Activated CD4-positive, alpha-beta memory T cell treated with anti-CD3 and anti-CD28 coated beads, Interleukin-2, amount 10 ng/mL, durations not matched to agents 7 days and 5 days (primary cell): ENCODE data around the gene USP21. TPM values are rescaled to one million over a fixed set of nuclear protein-coding genes. Genes with fewer than 3 reads are reported as not detected.

ENCODE experiments used
- CTCF ChIA-PET: fragments of 350-600 bp; sonication (Branson Sonifier 250); formaldehyde crosslinking; loops from one replicate; lab custom pipeline; 2021; ENCODE audit warnings: antibody characterized with exemption, inconsistent platforms; lab: Charles Lee
- POLR2A ChIA-PET: fragments of 350-600 bp; sonication (Branson Sonifier 250); formaldehyde crosslinking; loops from one replicate; lab custom pipeline; 2021; ENCODE audit warnings: antibody characterized with exemption; lab: Charles Lee
- DNase-seq: peaks from one replicate; pipeline ENCODE4 v3.0.0-alpha.2; 2020
- H3K27ac Mint-ChIP-seq: one replicate; pipeline ENCODE4 v1.8.0; 2021; ENCODE audit warnings: mild to moderate bottlenecking, mixed read lengths
- H3K27me3 Mint-ChIP-seq: one replicate; pipeline ENCODE4 v1.8.0; 2021; ENCODE audit warnings: mixed read lengths
- H3K36me3 Mint-ChIP-seq: one replicate; pipeline ENCODE4 v1.8.0; 2021; ENCODE audit warnings: low read depth, mixed read lengths
- H3K4me1 Mint-ChIP-seq: one replicate; pipeline ENCODE4 v1.8.0; 2021; ENCODE audit warnings: mixed read lengths
- H3K4me3 Mint-ChIP-seq: one replicate; pipeline ENCODE4 v1.8.0; 2021; ENCODE audit warnings: mild to moderate bottlenecking, mixed read lengths
- H3K9me3 Mint-ChIP-seq: one replicate; pipeline ENCODE4 v1.8.0; 2021; ENCODE audit warnings: mixed read lengths
- total RNA-seq, 2 experiments: library from RNA; stranded (reverse); gene quantifications; one replicate each; pipeline ENCODE4 v1.2.3, GENCODE V29; 2021

USP21 gene
- total RNA-seq, 2 experiments from 2014 or later: 32.5 to 34.8 TPM

DNA sequence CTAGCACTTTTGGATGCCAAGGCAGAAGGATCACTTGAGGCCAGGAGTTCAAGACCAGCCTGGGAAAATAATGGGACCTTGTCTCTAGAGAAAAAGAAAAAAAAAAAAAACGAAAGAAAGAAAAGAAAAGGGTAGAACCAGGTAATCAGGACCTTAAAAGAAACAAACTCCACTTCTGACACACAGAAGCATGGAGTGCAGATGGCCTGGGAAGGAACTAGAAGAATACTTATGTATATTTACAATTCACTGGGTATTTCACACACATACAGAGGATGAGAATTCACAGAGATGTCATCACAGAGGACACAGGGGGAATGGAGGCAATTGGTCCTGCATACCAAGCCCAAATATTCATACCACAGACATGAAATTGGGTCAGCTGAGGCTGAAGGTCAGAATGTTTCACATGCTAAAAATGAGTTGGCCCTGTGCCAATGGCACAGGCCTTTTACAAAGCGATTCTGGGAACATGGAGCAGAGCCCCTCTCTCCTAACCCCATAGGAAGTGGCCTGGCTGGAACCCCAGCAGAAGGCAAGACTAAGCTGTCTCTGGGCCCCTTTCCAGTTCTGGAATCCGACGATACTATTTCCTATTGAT, 13.6 kb downstream of the USP21 start:
- Mint-ChIP-seq H3K9me3 (no peaks in the 10 kb centered on the region), H3K4me1 (peaks cover 53% of the 10 kb centered on the region), H3K27ac (peak overlapping the region; percentile 29), H3K36me3 (peaks cover 70% of the 10 kb centered on the region), H3K4me3 (no peak overlapping the region), H3K27me3 (no peaks in the 10 kb centered on the region)
- POLR2A ChIA-PET: interaction anchor here (3.3 kb wide), 1 partner anchor 9 kb away, joined by 16 read pairs; no protein-coding TSS in a partner anchor
- DNase-seq: no peak
- CTCF ChIA-PET: no interaction called here

DNA sequence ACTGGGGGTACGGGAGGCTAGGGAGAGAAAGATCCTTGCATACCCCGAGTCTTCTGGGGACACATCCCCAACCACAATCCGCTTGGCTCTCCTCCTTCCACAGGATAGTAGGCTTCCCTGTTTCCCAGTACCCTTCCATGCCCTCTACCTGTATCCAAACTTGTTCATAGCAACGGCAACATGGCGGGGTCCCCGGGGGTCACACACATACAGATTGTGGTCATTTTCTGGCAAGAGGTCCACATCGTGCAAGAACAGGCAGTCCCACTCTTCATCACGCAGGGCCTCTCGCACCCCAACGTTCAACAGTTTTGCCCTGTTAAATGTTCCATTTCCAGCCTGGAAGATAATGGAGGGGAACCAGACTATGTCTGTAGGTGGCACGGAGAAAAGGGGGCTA, 14.4 kb downstream of the USP21 start:
- ChIA-PET POLR2A (interaction anchor here (3.3 kb wide), 1 partner anchor 8 kb away, joined by 16 read pairs; no protein-coding TSS in a partner anchor), CTCF (interaction anchor here (0.6 kb wide), 1 partner anchor 118 kb away, joined by 3 read pairs; no protein-coding TSS in a partner anchor)
- H3K27ac Mint-ChIP-seq: no peak overlapping the region
- no peak for DNase-seq
- no peaks in the 10 kb centered on the region for H3K27me3 Mint-ChIP-seq
- H3K4me1 Mint-ChIP-seq: peaks cover 53% of the 10 kb centered on the region
- H3K9me3 Mint-ChIP-seq: no peaks in the 10 kb centered on the region
- peaks cover 70% of the 10 kb centered on the region for H3K36me3 Mint-ChIP-seq
- no peak overlapping the region for H3K4me3 Mint-ChIP-seq

DNA sequence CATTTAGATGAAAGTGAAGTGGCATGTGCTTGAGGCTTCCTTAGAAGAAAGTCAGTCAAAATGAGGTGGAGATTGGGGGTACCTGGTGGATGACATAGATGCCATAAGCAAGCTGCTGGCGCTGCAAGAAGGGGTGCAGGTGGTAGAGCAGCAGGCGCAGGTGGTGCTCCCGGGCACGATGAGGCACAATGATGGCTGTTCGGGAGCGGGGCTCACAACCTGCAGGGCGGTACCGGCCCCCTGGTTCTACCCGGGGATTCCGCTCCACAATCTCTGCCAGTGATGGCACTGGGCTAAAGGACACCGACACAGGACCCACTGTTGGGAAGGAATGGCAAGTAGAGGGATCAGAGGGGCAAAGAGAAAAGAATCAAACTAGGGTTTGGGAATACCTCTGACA, 15.6 kb downstream of the USP21 start:
- ChIA-PET POLR2A (interaction anchor here (3.0 to 3.3 kb wide), 2 partner anchors 8 to 27 kb away, joined by 31 to 69 read pairs; partner anchors contain the start of genes NDUFS2 and PPOX), CTCF (no interaction called here)
- Mint-ChIP-seq H3K36me3 (peaks cover 64% of the 10 kb centered on the region), H3K27me3 (no peaks in the 10 kb centered on the region), H3K9me3 (no peaks in the 10 kb centered on the region), H3K4me3 (no peak overlapping the region), H3K27ac (no peak overlapping the region), H3K4me1 (peaks cover 59% of the 10 kb centered on the region)
- no peak for DNase-seq

DNA sequence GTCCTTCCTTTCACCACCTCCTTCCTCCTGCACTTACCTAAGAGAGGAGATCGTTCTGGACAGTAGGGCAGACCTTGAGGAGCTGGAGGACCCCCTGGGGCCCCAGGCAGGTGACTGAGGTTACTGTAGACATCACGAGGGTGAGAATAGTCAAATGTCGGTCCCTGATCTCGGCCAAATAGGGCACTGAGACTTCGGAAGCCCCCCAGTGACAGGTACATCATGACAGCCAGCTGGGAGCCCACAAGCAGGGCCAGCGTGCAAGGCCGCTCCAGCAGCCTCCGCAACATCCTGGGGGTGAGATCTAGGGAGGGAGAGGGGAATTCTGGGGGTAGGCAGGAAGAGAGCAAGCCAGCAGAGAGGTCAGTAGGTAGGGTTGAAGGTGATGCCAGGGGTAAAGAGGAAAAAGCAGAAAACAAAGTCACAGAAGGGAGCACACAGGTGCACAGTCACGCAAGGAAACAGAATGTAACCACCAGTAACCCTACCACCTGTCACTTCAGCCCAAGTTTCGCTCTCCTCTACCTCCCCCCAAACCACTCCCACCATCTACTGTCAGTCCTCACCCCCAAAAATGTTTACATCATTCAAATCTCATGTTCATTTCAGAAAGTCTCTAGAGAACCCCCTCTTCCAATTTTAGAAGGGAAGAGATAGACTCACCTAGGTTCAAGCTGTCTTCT, 16.6 kb downstream of the USP21 start:
- peak overlapping the region; percentile 97 for H3K4me3 Mint-ChIP-seq

DNA sequence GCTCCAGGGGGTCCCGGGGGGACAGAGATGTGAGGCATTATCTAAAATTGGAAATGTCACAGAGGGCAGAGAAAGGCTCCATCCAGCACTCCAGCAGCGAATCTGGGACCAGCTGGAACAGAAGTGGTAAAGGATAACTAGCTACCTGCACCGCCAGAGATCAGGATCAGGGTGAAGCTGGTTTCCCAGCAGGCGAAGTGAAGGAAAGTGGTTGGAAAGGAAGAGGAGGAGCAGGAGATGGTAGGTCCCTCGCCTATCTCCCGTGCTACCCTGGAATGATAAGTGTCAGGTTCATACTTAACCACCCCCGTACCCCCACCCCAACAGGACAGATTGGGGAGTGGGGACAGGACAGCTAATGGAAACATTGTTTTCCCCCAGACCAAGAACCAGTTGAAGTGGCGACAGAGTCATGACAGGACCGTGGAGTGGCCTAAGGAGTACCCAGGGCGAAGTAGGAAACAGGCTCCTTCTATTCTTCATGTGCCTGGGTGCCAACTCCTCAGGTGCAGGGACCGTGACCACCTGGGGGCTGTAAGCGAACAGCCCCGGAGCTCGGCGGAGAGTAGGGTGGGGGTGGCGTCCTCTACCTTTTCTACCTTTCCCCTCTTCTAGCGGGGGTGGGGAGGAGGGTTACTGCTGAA, 17.3 kb downstream of the USP21 start:
- Mint-ChIP-seq H3K27ac (peak overlapping the region; percentile 96), H3K4me3 (peak overlapping the region; percentile 97), H3K36me3 (peaks cover 54% of the 10 kb centered on the region), H3K9me3 (no peaks in the 10 kb centered on the region), H3K27me3 (no peaks in the 10 kb centered on the region), H3K4me1 (peaks cover 71% of the 10 kb centered on the region)
- ChIA-PET POLR2A (interaction anchor here (0.8 to 3.3 kb wide), 11 partner anchors 9 to 115 kb away, joined by 3 to 69 read pairs (median 9); partner anchors contain the start of genes NDUFS2, NIT1, PFDN2 and PPOX), CTCF (interaction anchor here (0.6 to 2.3 kb wide), 6 partner anchors 11 to 115 kb away, joined by 3 to 30 read pairs (median 7); partner anchors contain the start of genes PPOX and TOMM40L)
- no peak for DNase-seq

More for the DNA sequence above, 16.6 kb downstream of the USP21 start:
- DNase-seq: no peak
- ChIA-PET CTCF (interaction anchor here (0.8 to 2.3 kb wide), 4 partner anchors 10 to 115 kb away, joined by 3 to 30 read pairs (median 10); partner anchors contain the start of genes PPOX and TOMM40L), POLR2A (interaction anchor here (0.9 to 3.3 kb wide), 10 partner anchors 9 to 115 kb away, joined by 4 to 69 read pairs (median 10); partner anchors contain the start of genes NDUFS2, NIT1, PFDN2 and PPOX)
- Mint-ChIP-seq H3K27me3 (no peaks in the 10 kb centered on the region), H3K9me3 (no peaks in the 10 kb centered on the region), H3K4me1 (peaks cover 67% of the 10 kb centered on the region), H3K36me3 (peaks cover 61% of the 10 kb centered on the region), H3K27ac (peak overlapping the region; percentile 96)

DNA sequence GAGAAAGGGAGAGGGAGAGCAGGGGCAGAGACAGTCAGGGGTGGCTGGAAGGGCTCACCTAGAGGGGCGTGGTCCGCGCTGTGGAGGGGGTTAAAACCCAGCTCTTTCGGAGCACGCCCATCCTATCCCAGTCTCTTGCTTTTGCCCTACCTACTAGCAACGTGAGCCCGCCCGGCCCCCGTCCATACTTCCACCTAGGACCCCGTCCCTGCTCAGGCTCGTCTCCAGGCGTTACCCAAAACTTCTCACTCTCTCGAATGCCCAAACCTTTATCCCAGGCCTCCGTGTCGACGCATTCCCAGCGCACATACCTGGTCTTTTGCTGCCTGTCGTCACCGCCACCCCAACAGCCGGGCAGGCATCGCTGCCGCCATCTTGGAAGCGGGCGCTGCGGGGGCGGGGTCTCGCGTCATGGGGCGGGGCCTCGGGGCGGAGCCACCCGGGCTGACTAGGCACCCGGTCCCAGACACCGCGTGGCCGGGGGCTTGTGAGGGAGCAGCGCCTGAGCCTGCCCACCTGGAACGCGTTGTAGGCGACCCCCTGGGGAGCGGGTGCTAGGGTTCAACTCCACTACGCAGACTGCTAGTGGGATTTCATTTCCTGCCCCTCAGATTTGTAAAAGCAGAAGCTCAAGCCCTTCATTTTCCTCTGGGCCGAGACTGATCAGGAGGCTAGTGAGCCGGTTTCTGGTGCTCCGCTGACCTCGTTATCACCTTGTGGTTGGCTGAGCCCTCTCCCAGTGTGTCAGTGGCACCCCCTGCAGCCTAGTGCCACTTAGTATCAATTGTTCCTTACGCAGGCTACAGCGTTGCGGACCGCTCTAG, 18.0 kb downstream of the USP21 start, which contains the start of gene B4GALT3:
Gene B4GALT3 (minus strand): TSS at position 396 of the 824 bp plus-strand sequence. CDS start 1,447 bp downstream, outside the sequence.
- peak; percentile 94 for DNase-seq
- H3K27me3 Mint-ChIP-seq: no peaks in the 10 kb centered on the region
- peaks cover 47% of the 10 kb centered on the region for H3K36me3 Mint-ChIP-seq
- no peaks in the 10 kb centered on the region for H3K9me3 Mint-ChIP-seq
- peaks cover 78% of the 10 kb centered on the region for H3K4me1 Mint-ChIP-seq
- peak within 1 kb of the TSS; percentile 96 for H3K27ac Mint-ChIP-seq
- CTCF ChIA-PET: interaction anchor here (0.5 to 2.3 kb wide), 6 partner anchors 12 to 133 kb away, joined by 3 to 30 read pairs (median 7); partner anchors contain the start of genes PPOX and TOMM40L
- POLR2A ChIA-PET: interaction anchor here (0.7 to 3.3 kb wide), 15 partner anchors 9 to 114 kb away, joined by 3 to 69 read pairs (median 6); partner anchors contain the start of genes NDUFS2, NIT1, PFDN2 and PPOX
- H3K4me3 Mint-ChIP-seq: peak within 1 kb of the TSS; percentile 97

DNA sequence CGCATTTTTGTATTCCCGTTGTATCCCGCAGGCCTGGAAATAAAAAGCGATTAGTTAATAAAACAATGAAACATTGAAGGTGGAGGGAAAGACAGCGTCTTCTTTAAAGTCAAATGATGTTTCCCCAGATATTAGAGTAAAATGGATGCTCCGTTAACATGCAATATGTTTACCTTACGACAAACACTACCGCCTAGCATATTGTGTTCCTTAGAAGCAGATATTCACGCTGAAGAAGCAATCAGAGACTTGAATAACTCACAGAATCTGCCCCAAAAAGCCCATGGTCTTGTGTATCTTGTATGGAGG, 18.6 kb downstream of the USP21 start:
- Mint-ChIP-seq H3K4me1 (peaks cover 78% of the 10 kb centered on the region), H3K36me3 (peaks cover 42% of the 10 kb centered on the region), H3K27ac (peak overlapping the region; percentile 96), H3K9me3 (no peaks in the 10 kb centered on the region), H3K27me3 (no peaks in the 10 kb centered on the region), H3K4me3 (peak overlapping the region; percentile 97)
- CTCF ChIA-PET: interaction anchor here (1.8 to 2.3 kb wide), 2 partner anchors 48 to 113 kb away, joined by 9 to 10 read pairs; partner anchors contain the start of gene TOMM40L
- DNase-seq: no peak
- POLR2A ChIA-PET: interaction anchor here (0.7 to 3.3 kb wide), 10 partner anchors 8 to 93 kb away, joined by 3 to 69 read pairs (median 10); partner anchors contain the start of genes NDUFS2, PPOX, TOMM40L and UFC1

DNA sequence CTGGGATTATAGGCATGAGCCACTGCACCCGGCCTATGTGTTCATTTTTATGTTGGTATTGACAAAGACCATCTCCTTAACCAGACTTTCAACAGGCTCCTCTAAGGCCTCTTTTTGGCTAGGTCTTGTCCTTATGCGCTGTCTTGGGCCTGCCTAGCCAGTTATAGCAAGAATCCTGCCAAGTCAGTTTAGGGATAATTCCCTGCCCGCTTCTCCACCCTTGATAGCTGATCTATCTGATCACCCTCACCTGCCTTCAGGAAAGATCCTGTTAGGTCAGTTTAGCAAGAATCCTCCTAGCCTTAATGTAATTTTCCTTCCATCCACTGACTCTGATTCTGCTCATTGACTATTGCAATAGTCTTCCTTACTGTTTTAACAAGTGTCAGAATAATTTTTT, 20.4 kb downstream of the USP21 start:
- Mint-ChIP-seq H3K9me3 (no peaks in the 10 kb centered on the region), H3K4me1 (peaks cover 82% of the 10 kb centered on the region), H3K4me3 (no peak overlapping the region), H3K27me3 (no peaks in the 10 kb centered on the region), H3K27ac (peak overlapping the region; percentile 13), H3K36me3 (peaks cover 28% of the 10 kb centered on the region)
- ChIA-PET POLR2A (interaction anchor here (1.0 to 1.9 kb wide), 2 partner anchors 10 to 13 kb away, joined by 3 to 9 read pairs; partner anchors contain the start of gene PPOX), CTCF (interaction anchor here (1.0 to 5.5 kb wide), 5 partner anchors 13 to 202 kb away, joined by 3 to 79 read pairs (median 69); partner anchors contain the start of genes NDUFS2, PPOX and TOMM40L)
- no peak for DNase-seq

DNA sequence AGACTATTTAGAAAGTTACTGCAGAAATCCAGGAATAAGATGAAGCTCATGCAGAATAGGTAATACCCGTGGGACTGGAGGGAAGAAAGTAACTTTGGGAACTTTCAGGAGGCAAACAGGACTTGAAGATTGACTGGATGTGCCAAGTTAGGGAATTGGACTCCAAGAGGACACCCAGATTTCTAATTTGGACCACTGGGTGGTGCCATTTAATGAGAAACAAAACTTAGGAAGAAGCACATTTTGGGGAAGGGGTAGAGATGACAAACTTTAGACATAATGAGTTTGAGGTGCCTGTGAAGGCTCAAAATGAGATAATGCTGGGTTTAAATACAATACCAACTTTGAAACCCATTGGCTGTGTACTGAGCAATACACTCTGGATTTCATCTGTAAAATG, 21.3 kb downstream of the USP21 start:
- DNase-seq: no peak
- H3K36me3 Mint-ChIP-seq: peaks cover 19% of the 10 kb centered on the region
- ChIA-PET CTCF (interaction anchor here (0.9 to 5.5 kb wide), 9 partner anchors 12 to 111 kb away, joined by 3 to 79 read pairs (median 10); partner anchors contain the start of genes NDUFS2, PPOX, TOMM40L and UFC1), POLR2A (interaction anchor here (0.7 to 3.3 kb wide), 9 partner anchors 8 to 128 kb away, joined by 3 to 91 read pairs (median 16); partner anchors contain the start of genes ARHGAP30, NDUFS2, PPOX and TOMM40L)
- H3K27me3 Mint-ChIP-seq: no peaks in the 10 kb centered on the region
- no peaks in the 10 kb centered on the region for H3K9me3 Mint-ChIP-seq
- peaks cover 80% of the 10 kb centered on the region for H3K4me1 Mint-ChIP-seq
- peak overlapping the region; percentile 74 for H3K27ac Mint-ChIP-seq
- no peak overlapping the region for H3K4me3 Mint-ChIP-seq

DNA sequence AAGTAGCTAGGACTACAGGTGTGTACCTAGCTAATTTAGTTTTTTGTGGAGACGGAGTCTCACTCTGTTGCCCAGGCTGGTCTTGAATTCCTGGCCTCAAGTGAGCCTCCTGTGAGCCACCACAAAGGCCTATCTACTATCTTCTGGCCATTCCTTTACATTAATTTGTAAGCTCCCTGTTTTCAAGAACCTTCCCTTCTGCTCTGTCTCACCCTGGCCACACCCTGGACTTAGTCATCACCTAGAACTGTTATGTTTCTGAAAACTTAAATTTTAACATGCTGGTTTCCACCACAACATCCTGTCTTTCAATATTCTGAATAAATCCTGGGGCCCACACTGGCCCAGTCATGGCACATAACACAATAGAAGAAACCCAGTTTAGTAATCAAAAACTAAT, 22.9 kb downstream of the USP21 start:
- Mint-ChIP-seq H3K36me3 (peaks cover 4% of the 10 kb centered on the region), H3K9me3 (no peaks in the 10 kb centered on the region), H3K4me3 (peak overlapping the region; percentile 9), H3K4me1 (peaks cover 82% of the 10 kb centered on the region), H3K27me3 (no peaks in the 10 kb centered on the region), H3K27ac (peak overlapping the region; percentile 93)
- ChIA-PET POLR2A (interaction anchor here (0.5 to 3.3 kb wide), 20 partner anchors 10 to 567 kb away, joined by 3 to 91 read pairs (median 5); partner anchors contain the start of genes ARHGAP30, DEDD, DUSP12 and NDUFS2), CTCF (interaction anchor here (0.5 to 5.5 kb wide), 13 partner anchors 10 to 200 kb away, joined by 3 to 79 read pairs (median 6); partner anchors contain the start of genes ARHGAP30, NDUFS2, PPOX and TOMM40L)
- DNase-seq: peak; percentile 74

DNA sequence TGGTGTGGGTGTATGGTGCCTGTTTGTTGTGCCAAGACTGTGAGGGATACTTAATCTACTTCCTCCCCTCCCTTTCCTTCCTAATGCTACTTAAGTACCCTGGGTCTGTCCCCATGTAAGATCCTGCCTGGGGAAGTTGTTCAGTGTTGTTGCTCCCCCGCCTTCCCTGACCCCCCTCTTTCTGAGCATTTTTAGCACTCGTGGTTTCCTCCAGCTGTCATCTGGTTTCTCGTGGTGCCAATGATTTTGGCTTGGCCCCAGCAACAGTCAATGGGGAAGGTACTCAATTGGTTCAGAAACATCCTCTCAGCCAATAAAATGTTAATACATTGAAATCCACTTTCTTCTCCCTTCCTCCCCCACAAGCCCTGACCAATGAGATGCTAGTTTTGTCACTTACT, 26.0 kb downstream of the USP21 start:
- CTCF ChIA-PET: interaction anchor here (1.2 to 2.4 kb wide), 2 partner anchors 40 to 49 kb away, joined by 4 to 14 read pairs; partner anchors contain the start of gene TOMM40L
- POLR2A ChIA-PET: interaction anchor here (0.6 to 2.9 kb wide), 12 partner anchors 8 to 139 kb away, joined by 3 to 39 read pairs (median 4); partner anchors contain the start of genes ARHGAP30, B4GALT3, NDUFS2 and PPOX
- peak overlapping the region; percentile 71 for H3K4me3 Mint-ChIP-seq
- H3K4me1 Mint-ChIP-seq: peaks cover 79% of the 10 kb centered on the region
- H3K36me3 Mint-ChIP-seq: peaks cover 3% of the 10 kb centered on the region
- peak; percentile 88 for DNase-seq
- no peaks in the 10 kb centered on the region for H3K9me3 Mint-ChIP-seq
- H3K27me3 Mint-ChIP-seq: no peaks in the 10 kb centered on the region
- peak overlapping the region; percentile 93 for H3K27ac Mint-ChIP-seq
